Amniotic stem cell (primary cell): Measurements from ENCODE around the gene LATS2.
A peak's percentile ranks its signal among the peaks of the same experiment; 100 is the strongest.

ENCODE experiments used
- DNase-seq: peaks from one replicate; lab custom pipeline; 2025; lab: John Stamatoyannopoulos, UW

LATS2 gene

GRCh38 chr13:21061029-21061763 lies at the start of gene LATS2:
Gene LATS2, minus strand, starts transcription at chr13:21061586. Its CDS starts 15,560 bp downstream, at chr13:21046026.
- DNase-seq: peak; percentile 85

GRCh38 chr13:21109168-21109567 lies 47.8 kb upstream of the LATS2 start:
- no peak for DNase-seq

- peak; percentile 13 for DNase-seq
These were observed 44.7 kb upstream of the LATS2 start for GRCh38 chr13:21106089-21106488.

- no peak for DNase-seq
These were observed 43.0 kb upstream of the LATS2 start for GRCh38 chr13:21104199-21105019.

GRCh38 chr13:21101865-21102576 lies 40.6 kb upstream of the LATS2 start:
- no peak for DNase-seq

GRCh38 chr13:21100994-21101757 lies 39.8 kb upstream of the LATS2 start:
- no peak for DNase-seq

- DNase-seq: no peak
These were observed 38.8 kb upstream of the LATS2 start for GRCh38 chr13:21100211-21100610.

- DNase-seq: no peak
These were observed 33.9 kb upstream of the LATS2 start for GRCh38 chr13:21095311-21095710.

GRCh38 chr13:21089830-21090229 lies 28.4 kb upstream of the LATS2 start:
- no peak for DNase-seq

GRCh38 chr13:21088534-21088933 lies 27.1 kb upstream of the LATS2 start:
- DNase-seq: no peak

GRCh38 chr13:21086929-21087328 lies 25.5 kb upstream of the LATS2 start:
- DNase-seq: no peak

GRCh38 chr13:21081926-21082325 lies 20.5 kb upstream of the LATS2 start:
- no peak for DNase-seq

- DNase-seq: no peak
These were observed 19.2 kb upstream of the LATS2 start for GRCh38 chr13:21080593-21080891.

- peak; percentile 77 for DNase-seq
These were observed 18.6 kb upstream of the LATS2 start for GRCh38 chr13:21079761-21080592.

- DNase-seq: no peak
These were observed 17.8 kb upstream of the LATS2 start for GRCh38 chr13:21079221-21079620.

GRCh38 chr13:21078501-21078900 lies 17.1 kb upstream of the LATS2 start:
- DNase-seq: no peak

GRCh38 chr13:21077788-21078353 lies 16.5 kb upstream of the LATS2 start:
- DNase-seq: no peak

- no peak for DNase-seq
These were observed 15.8 kb upstream of the LATS2 start for GRCh38 chr13:21077076-21077787.

- no peak for DNase-seq
These were observed 14.9 kb upstream of the LATS2 start for GRCh38 chr13:21076253-21076652.
